C4-2B (cell line): Measurements from ENCODE around the gene TMEM181.

Experiments
- H3K27ac ChIP-seq: fragments of 450-650 bp; 2 replicates; pipeline ENCODE4 v1.5.1; 2017
- CTCF ChIP-seq: fragments of 450-650 bp; conservative IDR thresholded peaks from 2 replicates; pipeline ENCODE4 v1.5.1; 2017; ENCODE audit warnings: mild to moderate bottlenecking
- ZFX ChIP-seq: fragments of 450-650 bp; IDR thresholded peaks from 2 replicates; pipeline ENCODE4 v1.6.1; 2017

TMEM181 gene

GRCh38 chr6:158529629-158530028 lies 30.3 kb upstream of the TMEM181 start:
- no peak overlapping the region for H3K27ac ChIP-seq
- no peak for TF ChIP-seq ZFX

GRCh38 chr6:158531566-158531965 lies 28.3 kb upstream of the TMEM181 start:
- H3K27ac ChIP-seq, result no peak overlapping the region
- no peak for TF ChIP-seq CTCF
- TF ChIP-seq ZFX, result no peak

GRCh38 chr6:158531970-158532369 lies 27.9 kb upstream of the TMEM181 start:
- no peak overlapping the region for H3K27ac ChIP-seq
- TF ChIP-seq ZFX (no peak), CTCF (no peak)

GRCh38 chr6:158536084-158536890 lies 23.6 kb upstream of the TMEM181 start:
- no peak overlapping the region for H3K27ac ChIP-seq
- TF ChIP-seq ZFX, result no peak
- TF ChIP-seq CTCF, result no peak

GRCh38 chr6:158536891-158537798 lies 22.7 kb upstream of the TMEM181 start:
- TF ChIP-seq CTCF (no peak), ZFX (no peak)
- H3K27ac ChIP-seq, result no peak overlapping the region

GRCh38 chr6:158538741-158539140 lies 21.1 kb upstream of the TMEM181 start:
- H3K27ac ChIP-seq, result no peak overlapping the region
- TF ChIP-seq CTCF (no peak), ZFX (no peak)

- no peak overlapping the region for H3K27ac ChIP-seq
- no peak for TF ChIP-seq ZFX
These were observed 20.5 kb upstream of the TMEM181 start for GRCh38 chr6:158539413-158539812.

- TF ChIP-seq CTCF (no peak), ZFX (no peak)
- no peak overlapping the region for H3K27ac ChIP-seq
These were observed 20.0 kb upstream of the TMEM181 start for GRCh38 chr6:158539881-158540280.
